Brain pericyte (primary cell): ENCODE data around the gene ZNF451.

ENCODE experiments used
- DNase-seq: peaks from one replicate; pipeline ENCODE4 v3.0.0-alpha.2; 2012; ENCODE audit warnings: low read depth, low spot score

Gene ZNF451

DNA sequence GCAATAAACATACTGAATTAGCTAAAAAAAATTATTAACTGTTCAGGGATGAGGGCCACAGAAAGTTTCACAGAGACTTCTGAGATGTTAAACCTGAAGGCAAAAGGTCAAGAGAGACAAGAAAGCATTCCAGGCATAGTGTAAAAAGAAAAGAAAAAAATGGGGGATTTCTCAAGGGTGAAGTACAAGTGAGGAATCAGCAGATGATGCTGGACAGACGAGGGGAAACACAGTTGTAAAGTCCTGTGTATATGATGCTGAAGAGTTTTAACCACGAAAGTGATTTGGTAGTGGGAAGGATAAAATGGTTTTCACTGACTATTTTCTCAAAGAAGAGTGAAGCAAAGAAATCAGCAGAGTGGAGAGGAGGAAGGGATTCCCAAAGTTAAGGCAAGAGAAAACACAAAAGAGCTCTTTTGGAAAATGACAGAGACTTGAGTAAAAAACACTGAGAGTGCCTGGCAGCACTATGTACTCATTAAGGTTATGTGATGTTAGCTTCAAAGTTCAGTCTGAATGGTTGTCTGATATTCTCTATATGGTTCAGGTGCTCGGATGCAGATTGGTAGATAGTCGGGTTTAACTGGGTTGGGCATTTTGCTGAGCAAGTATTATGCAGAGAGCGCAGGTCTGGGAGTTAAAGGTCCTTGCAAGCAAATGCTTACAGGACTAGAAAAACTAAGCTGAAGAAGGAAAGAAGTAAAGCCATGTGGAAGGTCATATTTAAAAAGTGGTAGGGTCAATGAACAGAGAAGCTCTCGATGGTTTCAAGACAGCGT lies 115.8 kb downstream of the ZNF451 start:
- no peak for DNase-seq

GRCh38 chr6:57207141-57207540 lies 117.2 kb downstream of the ZNF451 start:
- DNase-seq: no peak

GRCh38 chr6:57207872-57208271 lies 117.9 kb downstream of the ZNF451 start:
- no peak for DNase-seq

DNA sequence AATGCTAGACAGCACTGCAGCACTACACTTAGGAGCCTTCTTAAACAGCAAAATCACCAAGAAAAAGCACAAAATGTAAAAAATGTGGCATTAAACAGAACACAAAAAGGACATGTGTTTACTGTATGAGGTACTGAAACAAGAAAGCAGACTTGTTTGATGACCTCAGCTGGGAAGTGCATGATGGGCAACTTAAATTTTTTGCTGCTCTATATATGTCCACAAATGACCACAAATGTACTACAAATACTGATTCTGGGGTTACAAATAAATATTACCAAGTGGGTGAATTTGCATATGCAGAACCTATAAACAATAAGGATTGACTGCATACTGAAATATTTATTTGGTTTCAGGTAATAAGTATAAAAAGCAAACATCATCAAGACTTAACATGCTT lies 119.0 kb downstream of the ZNF451 start:
- DNase-seq: no peak

GRCh38 chr6:57210060-57210459 lies 120.1 kb downstream of the ZNF451 start:
- DNase-seq: no peak

DNA sequence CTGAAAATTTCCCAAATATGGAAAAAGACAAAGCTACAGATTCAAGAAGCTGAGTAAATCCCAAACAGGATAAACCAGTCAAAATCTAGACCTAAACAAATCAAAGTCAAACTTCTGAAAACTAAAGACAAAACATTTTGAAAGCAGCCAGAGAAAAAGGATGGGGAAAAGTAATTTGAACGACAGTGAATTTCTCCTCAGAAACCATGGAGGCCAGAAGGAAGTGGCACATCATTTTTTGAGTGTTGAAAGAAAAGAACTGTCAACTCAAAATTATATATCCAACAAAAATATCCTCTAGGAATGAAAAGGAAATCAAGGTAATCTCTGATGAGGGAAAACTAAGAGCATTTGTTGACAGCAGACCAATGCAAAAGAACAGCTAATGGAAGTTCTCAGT lies 125.3 kb downstream of the ZNF451 start:
- no peak for DNase-seq

- no peak for DNase-seq
These were observed 126.5 kb downstream of the ZNF451 start for GRCh38 chr6:57216235-57217101.

GRCh38 chr6:57217270-57217669 lies 127.3 kb downstream of the ZNF451 start:
- no peak for DNase-seq
